Thyroid gland (tissue), 4 donors: ENCODE results near the gene CLEC2D.
"Not testable (repeated sequence)": the region's sequence is repeated elsewhere in the genome, so short reads cannot be mapped to it uniquely, and the experiment has no call there.

Source experiments
- CTCF ChIP-seq, 6 experiments: fragments of 200-600 bp in 3 of 6; fragments of 450-650 bp in 3 of 6; sonication (generic) in 3 of 6; IDR thresholded peaks; one replicate each; pipeline ENCODE4 v1.5.1; 2016 to 2019; ENCODE audit warnings: antibody characterized with exemption in 6 of 6, mild to moderate bottlenecking in 2 of 6, inconsistent platforms in 1 of 6, moderate library complexity in 1 of 6
- POLR2A ChIP-seq, 2 donors: fragments of 450-650 bp; IDR thresholded peaks; one replicate each; pipeline ENCODE4 v1.6.1; 2017; ENCODE audit warnings: antibody characterized with exemption in 2 of 2, mild to moderate bottlenecking in 2 of 2, moderate library complexity in 1 of 2

- TF ChIP-seq CTCF, POLR2A (IDR thresholded peaks at IDR 0.05): not testable (repeated sequence)
These were observed 15.9 kb downstream of the CLEC2D start for GRCh38 chr12:9685366-9685765.
